HepG2 (cell line): ENCODE data around the gene CRMP1.

Experiments used
- CTCF ChIP-seq: sonication (generic); formaldehyde crosslinking; IDR thresholded peaks from 2 replicates; pipeline ENCODE4 v1.5.0; 2020; ENCODE audit warnings: mild to moderate bottlenecking, missing genetic modification reagents, moderate library complexity
- ELF1 ChIP-seq: sonication (generic); formaldehyde crosslinking; IDR thresholded peaks from 2 replicates; pipeline ENCODE4 v1.4.0; 2020; ENCODE audit warnings: missing genetic modification reagents
- MTF1 ChIP-seq: sonication (generic); formaldehyde crosslinking; IDR thresholded peaks from 2 replicates; pipeline ENCODE4 v1.5.0; 2020; ENCODE audit warnings: missing genetic modification reagents
- ZNF580 ChIP-seq: IDR thresholded peaks from 2 replicates; pipeline ENCODE4 v1.6.1; 2016; ENCODE audit warnings: low read depth, borderline replicate concordance
- ZSCAN30 ChIP-seq: sonication (generic); formaldehyde crosslinking; IDR thresholded peaks from 2 replicates; pipeline ENCODE4 v1.5.0; 2020; ENCODE audit warnings: mild to moderate bottlenecking, missing genetic modification reagents

GRCh38 chr4:5919571-5919970 lies 26.7 kb upstream of the CRMP1 start:
- TF ChIP-seq ZSCAN30 (CRISPR knock-in tag) = no peak
- TF ChIP-seq ZNF580 (CRISPR knock-in tag) = no peak
- no peak for TF ChIP-seq ELF1
- no peak for TF ChIP-seq MTF1
- TF ChIP-seq CTCF (CRISPR knock-in tag) = no peak
